Measurements from ENCODE around the gene TSHZ2.

GRCh38 chr20:53274807-53275206 is 302.6 kb downstream of the TSHZ2 start:
- no peak for TF ChIP-seq CTCF (IDR thresholded peaks at IDR 0.05)
- TF ChIP-seq ZFX (IDR thresholded peaks at IDR 0.05; ENCODE audit: borderline replicate concordance) = no peak
